Lower leg skin (tissue), 3 donors: ENCODE measurements around the gene ZFP36L2.

ENCODE experiments used
- CTCF ChIP-seq, 3 donors: fragments of 450-650 bp; IDR thresholded peaks; one replicate each; pipeline ENCODE4 v1.5.1; 2016; ENCODE audit warnings: antibody characterized with exemption in 3 of 3, mild to moderate bottlenecking in 3 of 3, moderate library complexity in 2 of 3
- POLR2A ChIP-seq, 2 donors: fragments of 450-650 bp; IDR thresholded peaks; one replicate each; pipeline ENCODE4 v1.6.1; 2016 to 2017; ENCODE audit warnings: antibody characterized with exemption in 2 of 2, mild to moderate bottlenecking in 1 of 2, moderate library complexity in 1 of 2

- TF ChIP-seq POLR2A (IDR thresholded peaks at IDR 0.05) (no peak), CTCF (IDR thresholded peaks at IDR 0.05) (no peak)
Observed at GRCh38 chr2:43197588-43197896, 28.9 kb downstream of the ZFP36L2 start.
